Prostate gland (tissue), 2 donors: Measurements from ENCODE around the gene BCL2L1. TPM values are rescaled to one million over a fixed set of nuclear protein-coding genes. Genes with fewer than 3 reads are reported as not detected.

ENCODE experiments used
- DNase-seq: peaks from one replicate; pipeline ENCODE4 v3.0.0-alpha.2; 2019; ENCODE audit warnings: low spot score
- H3K27ac ChIP-seq, 2 donors: fragments of 200-600 bp; sonication (generic); 2 replicates each; pipeline ENCODE4 v1.5.1; 2017 to 2019
- H3K27me3 ChIP-seq: fragments of 200-600 bp; sonication (generic); replicated peaks from 2 replicates; pipeline ENCODE4 v1.5.1; 2019; ENCODE audit not compliant: insufficient read depth
- H3K36me3 ChIP-seq, 2 donors: fragments of 200-600 bp; sonication (generic); 1 replicate in 1 of 2; 2 replicates in 1 of 2; pipeline versions ENCODE4 v1.5.1 to v1.8.1; 2017 to 2019
- H3K4me1 ChIP-seq: fragments of 200-600 bp; sonication (generic); replicated peaks from 2 replicates; pipeline ENCODE4 v1.5.1; 2019
- H3K4me3 ChIP-seq, 2 donors: fragments of 200-600 bp; sonication (generic); 2 replicates each; pipeline ENCODE4 v1.5.1; 2017 to 2019
- H3K9me3 ChIP-seq: fragments of 200-600 bp; sonication (generic); 2 replicates; pipeline ENCODE4 v1.5.1; 2017
- CTCF ChIP-seq, 4 experiments: fragments of 200-600 bp in 2 of 4; fragments of 450-650 bp in 2 of 4; sonication (generic) in 2 of 4; IDR thresholded peaks; 1 replicate in 3 of 4; 2 replicates in 1 of 4; pipeline ENCODE4 v1.5.1; 2016 to 2019; ENCODE audit warnings: antibody characterized with exemption in 4 of 4, mild to moderate bottlenecking in 2 of 4, moderate library complexity in 2 of 4
- POLR2A ChIP-seq: fragments of 450-650 bp; IDR thresholded peaks from one replicate; pipeline ENCODE4 v1.6.1; 2016; ENCODE audit warnings: antibody characterized with exemption, mild to moderate bottlenecking
- POLR2AphosphoS5 ChIP-seq: sonication (generic); formaldehyde crosslinking; IDR thresholded peaks from one replicate; pipeline ENCODE4 v1.6.1; 2017; ENCODE audit warnings: antibody characterized with exemption
- WGBS: methylation state at CpG from one replicate; pipeline ENCODE4 v1.1.5; 2018; 5-methylcytosine and 5-hydroxymethylcytosine counted together
- intact Hi-C: fragments of 100-400 bp; cut with DNase I; formaldehyde crosslinking; loops from one replicate; pipeline ENCODE4 v1.14.2; 2022
- total RNA-seq, 2 donors: library from RNA; depleted of rRNA; stranded (reverse); fragments of >200 nt; gene quantifications; one replicate each; pipeline ENCODE4 v1.1.0, GENCODE V29; 2016

The BCL2L1 gene
- total RNA-seq, 2 donors from 2014 or later = 127 to 155 TPM

DNA sequence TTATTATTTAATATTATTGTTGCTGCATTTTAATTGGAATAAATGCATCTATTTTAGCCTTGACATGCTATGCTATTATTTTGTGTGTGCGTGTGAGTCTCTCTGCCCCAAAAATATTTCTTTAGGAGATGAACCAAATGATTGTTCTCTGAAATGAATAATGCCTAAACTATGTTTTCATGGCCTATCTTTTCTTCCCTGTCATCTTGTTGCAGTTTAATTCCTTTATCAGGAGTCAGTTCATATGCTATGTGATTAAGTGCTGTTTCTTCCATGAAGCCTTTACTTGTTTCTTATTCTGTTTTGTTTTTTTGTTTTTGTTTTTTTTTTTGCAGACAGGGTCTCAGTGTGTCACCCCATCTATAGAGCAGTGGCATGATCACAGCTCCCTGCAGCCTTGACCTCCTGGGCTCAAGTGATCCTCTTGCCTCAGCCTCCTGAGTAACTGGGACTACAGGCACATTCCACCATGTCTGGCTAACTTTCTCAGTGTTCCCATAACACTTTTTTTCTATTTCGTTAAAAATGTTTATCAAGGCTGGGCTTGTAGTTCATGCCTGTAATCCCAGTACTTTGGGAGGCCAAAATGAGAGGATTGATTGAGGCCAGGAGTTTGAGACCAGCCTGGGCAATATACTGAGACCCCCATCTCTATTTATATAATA, 42.1 kb upstream of the BCL2L1 start:
- H3K9me3 ChIP-seq = no peaks in the 10 kb centered on the region
- WGBS = 81% methylated on average over 2 of the region's 2 CpGs
- DNase-seq = no peak
- no peak overlapping the region for H3K27ac ChIP-seq
- H3K4me3 ChIP-seq = no peak overlapping the region
- no peaks in the 10 kb centered on the region for H3K27me3 ChIP-seq
- no peaks in the 10 kb centered on the region for H3K4me1 ChIP-seq
- H3K36me3 ChIP-seq = no peaks in the 10 kb centered on the region
- intact Hi-C loops = no loop called here
- TF ChIP-seq CTCF (IDR thresholded peaks at IDR 0.05) (no peak), POLR2A (no peak), POLR2AphosphoS5 (no peak)

DNA sequence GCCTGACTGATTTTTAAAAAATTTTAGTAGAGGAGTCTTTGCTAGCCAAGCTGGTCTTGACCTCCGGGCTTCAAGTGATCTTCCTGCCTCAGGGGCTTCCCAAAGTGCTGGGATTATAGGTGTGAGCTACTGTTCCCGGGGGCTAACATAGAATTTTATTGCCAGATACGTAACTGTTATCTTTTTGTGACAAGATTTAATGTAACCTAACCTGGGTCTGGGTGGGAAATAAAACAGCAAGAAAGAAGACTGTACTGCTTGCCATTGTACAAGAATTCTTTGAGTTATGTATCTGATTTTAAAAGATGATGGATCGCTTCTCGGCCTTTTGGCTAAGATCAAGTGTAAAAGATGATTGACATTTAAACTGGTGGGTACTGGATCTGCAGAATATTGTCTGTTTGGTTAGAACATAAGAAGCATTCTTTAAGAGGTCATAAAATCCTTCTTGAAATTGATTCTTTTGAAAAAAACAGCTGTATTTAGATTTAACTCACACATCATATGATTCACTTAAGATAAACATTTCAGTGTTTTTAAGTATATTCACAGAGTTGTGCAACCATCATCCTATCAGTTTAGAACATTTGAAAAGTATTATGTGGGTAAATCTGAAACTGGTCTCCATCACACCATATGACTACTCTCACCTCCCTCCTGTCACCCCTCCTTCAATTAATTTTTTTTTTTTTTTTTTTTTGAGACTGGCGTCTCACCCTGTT, 38.0 kb upstream of the BCL2L1 start:
- no peak overlapping the region for H3K4me3 ChIP-seq
- H3K4me1 ChIP-seq = no peaks in the 10 kb centered on the region
- H3K27ac ChIP-seq = no peak overlapping the region
- H3K9me3 ChIP-seq = no peaks in the 10 kb centered on the region
- H3K27me3 ChIP-seq = no peaks in the 10 kb centered on the region
- no peaks in the 10 kb centered on the region for H3K36me3 ChIP-seq
- DNase-seq = no peak
- WGBS = 70% methylated on average over 6 of the region's 6 CpGs
- intact Hi-C loops = no loop called here
- TF ChIP-seq POLR2A = no peak
- no peak for TF ChIP-seq POLR2AphosphoS5
- TF ChIP-seq CTCF (IDR thresholded peaks at IDR 0.05) = no peak

DNA sequence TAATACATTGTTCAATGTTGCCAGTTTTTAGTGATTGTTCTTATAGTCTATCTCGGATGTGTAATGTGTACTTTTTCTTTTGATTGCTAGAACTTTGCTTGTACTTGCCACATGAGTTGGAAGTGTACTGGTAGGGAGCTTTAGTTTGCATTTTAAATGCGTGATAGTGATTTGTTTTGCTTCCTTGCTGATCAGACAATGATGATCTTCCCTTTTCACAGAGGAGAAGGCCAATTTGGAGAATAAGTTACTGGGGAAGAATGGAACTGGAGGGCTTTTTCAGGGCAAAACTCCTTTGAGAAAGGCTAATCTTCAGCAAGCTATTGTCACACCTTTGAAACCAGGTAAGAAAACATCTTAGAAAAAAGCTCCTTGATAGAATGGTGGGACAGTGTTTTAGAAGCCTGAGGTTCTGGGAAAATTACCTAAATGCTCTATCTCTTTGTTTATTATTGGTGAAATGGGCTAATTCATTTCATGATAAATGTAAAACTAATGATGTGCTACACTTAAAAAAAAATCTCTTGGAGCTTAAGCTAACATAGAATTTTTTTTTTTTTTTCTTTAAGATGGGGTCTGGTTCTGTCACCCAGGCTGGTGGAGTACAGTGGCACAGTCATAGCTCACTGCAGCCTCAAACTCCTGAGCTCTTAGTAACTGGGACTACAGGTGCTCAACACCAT, 37.3 kb upstream of the BCL2L1 start:
- no peak overlapping the region for H3K27ac ChIP-seq
- no peak for DNase-seq
- no peak for TF ChIP-seq CTCF (IDR thresholded peaks at IDR 0.05)
- no peak for TF ChIP-seq POLR2A
- TF ChIP-seq POLR2AphosphoS5 = no peak
- H3K4me1 ChIP-seq = no peaks in the 10 kb centered on the region
- intact Hi-C loops = no loop called here
- 43% methylated on average over 2 of the region's 2 CpGs for WGBS
- no peaks in the 10 kb centered on the region for H3K36me3 ChIP-seq
- no peaks in the 10 kb centered on the region for H3K27me3 ChIP-seq
- H3K9me3 ChIP-seq = no peaks in the 10 kb centered on the region
- no peak overlapping the region for H3K4me3 ChIP-seq

DNA sequence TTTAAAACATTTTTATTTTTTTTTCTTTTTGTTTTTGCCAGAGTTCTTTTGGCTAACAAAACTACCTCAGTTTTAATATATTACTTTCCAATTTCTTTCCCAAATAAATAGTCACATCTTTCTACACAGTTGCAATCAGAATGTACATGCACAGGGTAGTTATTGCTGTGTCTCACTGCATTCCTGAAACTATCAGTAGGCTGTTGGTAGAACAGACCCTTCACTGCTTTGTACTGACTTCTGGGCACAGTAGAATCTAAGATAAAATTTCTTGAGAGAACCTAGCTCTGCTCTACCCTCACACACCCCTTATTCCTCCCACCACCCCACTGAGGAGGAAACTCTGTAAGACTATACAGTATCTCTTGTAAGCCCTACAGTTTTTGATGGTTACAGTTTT, 36.3 kb upstream of the BCL2L1 start:
- intact Hi-C loops = no loop called here
- no peaks in the 10 kb centered on the region for H3K9me3 ChIP-seq

More for the DNA sequence above, 36.3 kb upstream of the BCL2L1 start:
- Histone ChIP-seq H3K27me3 (no peaks in the 10 kb centered on the region), H3K4me3 (no peak overlapping the region), H3K36me3 (no peaks in the 10 kb centered on the region), H3K4me1 (no peaks in the 10 kb centered on the region), H3K27ac (no peak overlapping the region)
- DNase-seq = no peak
- TF ChIP-seq POLR2AphosphoS5 (no peak), CTCF (IDR thresholded peaks at IDR 0.05) (no peak), POLR2A (no peak)
